K562 (cell line): Measurements from ENCODE around the gene ACBD5. TPM values are rescaled to one million over a fixed set of nuclear protein-coding genes. Genes with fewer than 3 reads are reported as not detected.

ENCODE experiments used
- BRF1 ChIP-seq: IDR thresholded peaks from 3 replicates; pipeline ENCODE4 v1.6.1; 2011; ENCODE audit warnings: borderline replicate concordance, mild to moderate bottlenecking; ENCODE audit not compliant: insufficient read length; ENCODE audit errors: extremely low read depth
- CBX1 ChIP-seq: sonication (generic); IDR thresholded peaks from 2 replicates; pipeline ENCODE4 v1.6.1; 2016; ENCODE audit warnings: antibody characterized with exemption, low read depth, mild to moderate bottlenecking
- CEBPZ ChIP-seq: fragments of 150-350 bp; IDR thresholded peaks from 2 replicates; pipeline ENCODE4 v1.6.1; 2014; ENCODE audit warnings: low read depth, mild to moderate bottlenecking, low read length, borderline replicate concordance
- CTBP1 ChIP-seq: fragments of 450-650 bp; IDR thresholded peaks from 2 replicates; pipeline ENCODE4 v1.6.1; 2016; ENCODE audit warnings: borderline replicate concordance
- E2F6 ChIP-seq, 2 experiments: IDR thresholded peaks; 2 replicates each; pipeline ENCODE4 v1.6.1; 2011; ENCODE audit warnings: borderline replicate concordance in 1 of 2, control low read depth in 1 of 2, low read depth in 1 of 2, low read length in 1 of 2, mild to moderate bottlenecking in 1 of 2, mixed read lengths in 1 of 2, moderate library complexity in 1 of 2; ENCODE audit not compliant: insufficient read depth in 1 of 2, insufficient read length in 1 of 2, poor library complexity in 1 of 2, severe bottlenecking in 1 of 2; ENCODE audit errors: extremely low read depth in 1 of 2
- MCM7 ChIP-seq, 2 experiments: fragments of 450-650 bp; IDR thresholded peaks; 2 replicates each; pipeline ENCODE4 v1.6.1; 2016 to 2018
- MEF2A ChIP-seq: IDR thresholded peaks from 2 replicates; pipeline ENCODE4 v1.6.1; 2011; ENCODE audit warnings: low read depth, mild to moderate bottlenecking, low read length, moderate library complexity; ENCODE audit not compliant: control insufficient read depth
- NFATC3 ChIP-seq: fragments of 450-650 bp; IDR thresholded peaks from 2 replicates; pipeline ENCODE4 v1.6.1; 2017; ENCODE audit warnings: mild to moderate bottlenecking
- RFX7 ChIP-seq: fragments of 250-450 bp; sonication (Bioruptor Pico); IDR thresholded peaks from 2 replicates; pipeline ENCODE4 v1.5.1; 2021; ENCODE audit warnings: mild to moderate bottlenecking
- SAFB ChIP-seq: fragments of 200-400 bp; formaldehyde crosslinking; IDR thresholded peaks from 2 replicates; pipeline ENCODE4 v1.6.1; 2017; ENCODE audit warnings: low read depth, low read length, borderline replicate concordance
- SMARCB1 ChIP-seq: IDR thresholded peaks from 2 replicates; pipeline ENCODE4 v1.6.1; 2011; ENCODE audit warnings: improper control_type of control experiment, low read depth; ENCODE audit not compliant: insufficient read length
- SNRNP70 ChIP-seq: fragments of 200-400 bp; formaldehyde crosslinking; optimal IDR thresholded peaks from 2 replicates; pipeline ENCODE3; 2017; ENCODE audit warnings: low read depth, low read length
- SRSF3 ChIP-seq: fragments of 200-400 bp; formaldehyde crosslinking; IDR thresholded peaks from 2 replicates; pipeline ENCODE4 v1.6.1; 2016; ENCODE audit warnings: mild to moderate bottlenecking, low read length, moderate library complexity; ENCODE audit not compliant: insufficient read depth
- TAF15 ChIP-seq: fragments of 200-400 bp; formaldehyde crosslinking; IDR thresholded peaks from 2 replicates; pipeline ENCODE4 v1.6.1; 2017; ENCODE audit warnings: mild to moderate bottlenecking, low read depth, low read length, moderate library complexity
- TOE1 ChIP-seq, 2 experiments: fragments of 450-650 bp in 1 of 2; sonication (generic) in 1 of 2; formaldehyde crosslinking in 1 of 2; IDR thresholded peaks; 2 replicates each; pipeline versions ENCODE4 v1.7.1 to v1.8.0; 2016 to 2022; ENCODE audit warnings: borderline replicate concordance in 2 of 2, mild to moderate bottlenecking in 2 of 2, antibody characterized with exemption in 1 of 2, inconsistent platforms in 1 of 2, low read depth in 1 of 2, missing genetic modification reagents in 1 of 2, moderate library complexity in 1 of 2
- ZC3H8 ChIP-seq: fragments of 450-650 bp; IDR thresholded peaks from 2 replicates; pipeline ENCODE4 v1.6.1; 2017
- ZNF445 ChIP-seq: fragments of 250-450 bp; sonication (Bioruptor Pico); IDR thresholded peaks from 2 replicates; pipeline ENCODE4 v1.4.0; 2020; ENCODE audit warnings: low read depth, mild to moderate bottlenecking, moderate library complexity
- ZNF449 ChIP-seq: fragments of 250-450 bp; sonication (Bioruptor Pico); IDR thresholded peaks from 2 replicates; pipeline ENCODE4 v1.8.0; 2022; ENCODE audit warnings: moderate library complexity, mild to moderate bottlenecking, inconsistent platforms
- ZNF707 ChIP-seq: fragments of 250-450 bp; sonication (Bioruptor Pico); conservative IDR thresholded peaks from 2 replicates; pipeline ENCODE4 v1.8.0; 2022; ENCODE audit warnings: inconsistent platforms, mild to moderate bottlenecking, moderate library complexity
- polyA plus RNA-seq, 8 experiments: library from polyadenylated mRNA; depleted of rRNA in 4 of 8; stranded (reverse) in 5 of 8; unstranded in 3 of 8; fragments of >200 nt; fragmentation: Nextera tagmentation in 2 of 8; fragmentation: Illumina TruSeq in 1 of 8; extraction: Ambion mirVana in 2 of 8; extraction: Trizol in 1 of 8; gene quantifications; 2 replicates each; pipeline versions ENCODE4 v1.2.1 to v1.2.3, GENCODE V29; 2011 to 2014; ENCODE audit warnings: inconsistent platforms in 1 of 8, missing spikeins in 1 of 8
- total RNA-seq, 7 experiments: library from RNA; depleted of rRNA in 6 of 7; stranded (reverse); fragments of >200 nt in 6 of 7; fragmentation: Illumina TruSeq in 2 of 7; extraction: Trizol in 2 of 7; gene quantifications; 2 replicates each; pipeline versions ENCODE4 v1.2.1 to v1.2.3, GENCODE V29; 2011 to 2021; ENCODE audit warnings: low replicate concordance in 1 of 7

Gene ACBD5
- total and polyA plus RNA-seq, 9 of the 15 experiments (the other 6 are each of a cell fraction or from before 2014, with no cell fraction given): 1.5 to 10.3 (median 7.8) TPM

- TF ChIP-seq SAFB: no peak
- TF ChIP-seq BRF1: no peak
- TF ChIP-seq ZNF449 (CRISPR knock-in tag): no peak
- TF ChIP-seq RFX7 (CRISPR knock-in tag): no peak
- no peak for TF ChIP-seq CEBPZ
- no peak for TF ChIP-seq TAF15
- TF ChIP-seq MCM7 (IDR thresholded peaks at IDR 0.05): no peak
- TF ChIP-seq SMARCB1: no peak
- TF ChIP-seq SRSF3: no peak
- TF ChIP-seq CBX1: peak; percentile 61; the same call in 1 of the 2 replicates
- TF ChIP-seq NFATC3: no peak
- TF ChIP-seq TOE1 (IDR thresholded peaks at IDR 0.05; ENCODE audit: borderline replicate concordance): no peak
- no peak for TF ChIP-seq TOE1 (CRISPR knock-in tag; IDR thresholded peaks at IDR 0.05; ENCODE audit: borderline replicate concordance, low read depth)
- TF ChIP-seq ZNF445: no peak
- TF ChIP-seq ZNF707 (CRISPR knock-in tag): no peak
- peak; percentile 59; the same call in 1 of the 2 replicates for TF ChIP-seq CTBP1
- no peak for TF ChIP-seq SNRNP70
- no peak for TF ChIP-seq MEF2A
- TF ChIP-seq ZC3H8: no peak
- peak; percentile 66 to 74 for TF ChIP-seq E2F6 (IDR thresholded peaks at IDR 0.05; ENCODE audit: borderline replicate concordance in 1 of 2, extremely low read depth in 1 of 2, insufficient read depth in 1 of 2, insufficient read length in 1 of 2, low read depth in 1 of 2, low read length in 1 of 2, poor library complexity in 1 of 2, severe bottlenecking in 1 of 2)
These were observed 11.8 kb upstream of the ACBD5 start (continued) for GRCh38 chr10:27252267-27253000.
